ENCODE measurements around the gene ANKS1A.

The ANKS1A gene

GRCh38 chr6:35026434-35027222, 137.6 kb downstream of the ANKS1A start:
- no peak for DNase-seq

DNA sequence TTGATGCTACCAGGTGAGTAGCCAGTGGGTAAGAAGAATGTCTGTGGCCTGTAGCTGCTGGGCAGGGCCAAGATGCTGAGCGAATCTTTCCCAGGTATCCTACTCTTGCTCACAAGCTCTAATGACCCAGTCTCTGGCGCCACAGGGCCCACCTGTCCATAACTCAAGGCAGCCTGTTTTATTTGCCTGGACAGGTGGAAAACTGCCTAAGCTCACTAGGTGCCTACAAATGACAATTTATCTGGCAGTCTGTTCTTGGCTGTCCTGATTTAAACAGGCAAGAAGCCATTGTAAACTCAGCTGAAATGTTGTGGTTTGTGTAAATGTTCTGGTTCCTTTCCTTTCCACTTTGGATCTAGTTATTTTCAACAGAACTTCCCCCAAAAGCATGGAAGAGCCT, 138.8 kb downstream of the ANKS1A start:
- no peak for DNase-seq

DNA sequence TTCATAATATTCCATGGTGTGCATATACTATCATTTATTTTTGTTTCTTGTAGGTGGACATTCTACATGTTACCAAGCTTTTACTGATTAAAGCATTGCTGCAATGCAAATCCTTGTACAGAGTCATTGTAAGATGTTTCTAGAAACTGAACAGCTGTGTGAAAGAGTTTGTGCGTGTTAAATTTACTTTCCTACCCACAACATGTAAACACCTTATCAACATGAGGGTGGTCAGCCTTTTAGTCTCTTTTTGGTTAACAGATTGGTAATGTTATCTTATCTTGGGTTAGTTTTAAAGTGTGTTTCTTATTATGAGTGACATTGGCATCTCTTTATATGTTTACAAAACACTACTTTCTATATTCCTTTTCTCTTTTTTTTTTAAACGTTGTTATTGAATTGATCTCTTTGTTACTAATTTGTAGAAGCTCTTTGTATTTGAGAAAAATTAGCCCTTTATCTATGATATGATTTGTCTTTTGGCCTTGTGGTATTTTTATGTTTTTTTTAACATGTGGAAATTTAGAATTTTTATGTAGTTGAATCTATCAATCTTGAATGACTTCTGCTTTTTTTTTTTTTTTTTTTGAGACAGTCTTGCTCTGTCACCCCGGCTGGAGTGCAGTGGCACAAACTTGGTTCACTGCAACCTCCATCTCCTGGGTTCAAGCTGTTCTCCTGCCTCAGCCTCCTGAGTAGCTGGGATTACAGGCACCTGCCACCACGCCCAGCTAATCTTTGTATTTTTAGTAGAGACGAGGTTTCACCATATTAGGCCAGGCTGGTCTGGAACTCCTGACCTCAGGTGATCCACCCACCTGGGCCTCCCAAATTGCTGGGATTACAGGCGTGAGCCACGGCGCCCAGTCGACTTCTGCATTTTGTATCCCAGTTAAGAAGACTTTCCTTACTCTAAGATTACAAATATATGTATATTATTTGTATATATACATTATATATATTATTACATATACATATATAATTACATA, 140.0 kb downstream of the ANKS1A start:
- no peak for DNase-seq

- no peak for DNase-seq
Observed at GRCh38 chr6:35030099-35030498, 141.0 kb downstream of the ANKS1A start.

GRCh38 chr6:35031611-35032529, 142.8 kb downstream of the ANKS1A start:
- DNase-seq, result no peak

GRCh38 chr6:35033683-35034082, 144.6 kb downstream of the ANKS1A start:
- DNase-seq, result no peak

DNA sequence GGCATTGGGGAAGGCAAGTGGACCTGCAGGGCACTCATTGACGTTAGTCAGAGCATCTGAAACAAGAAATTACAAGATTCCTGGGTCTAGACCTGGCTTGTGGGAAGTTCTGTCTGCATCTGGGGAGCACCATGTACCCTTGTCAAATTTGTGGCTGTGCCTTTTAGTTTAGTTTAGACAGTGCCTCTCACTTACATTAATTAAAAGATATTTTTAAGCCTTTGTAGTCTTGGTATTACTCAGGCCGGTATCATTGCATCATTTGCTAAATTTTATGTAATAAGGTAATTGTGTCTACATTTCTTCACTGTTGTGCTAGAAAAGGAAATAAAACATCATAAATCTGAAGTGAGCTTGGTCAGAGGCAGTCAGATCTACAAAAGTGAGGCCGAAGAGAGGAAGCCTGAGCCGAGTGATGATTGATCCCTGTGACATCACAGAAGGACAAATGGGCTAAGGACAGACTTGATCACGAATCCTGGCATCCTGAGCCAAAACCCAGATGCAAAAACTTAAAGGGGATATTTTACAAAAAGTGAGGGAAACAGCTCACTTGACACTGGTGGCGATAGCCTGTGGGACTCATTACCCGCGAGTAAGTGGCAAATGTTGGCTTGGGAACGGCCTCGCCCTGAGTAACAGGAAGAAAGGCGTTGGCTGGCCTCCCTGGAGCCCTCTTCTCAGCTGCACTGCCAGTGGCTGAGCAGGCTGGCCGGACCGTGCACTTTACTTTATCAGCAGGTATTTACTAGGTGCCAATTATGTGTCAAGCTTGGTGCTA, 145.5 kb downstream of the ANKS1A start:
- no peak for DNase-seq

DNA sequence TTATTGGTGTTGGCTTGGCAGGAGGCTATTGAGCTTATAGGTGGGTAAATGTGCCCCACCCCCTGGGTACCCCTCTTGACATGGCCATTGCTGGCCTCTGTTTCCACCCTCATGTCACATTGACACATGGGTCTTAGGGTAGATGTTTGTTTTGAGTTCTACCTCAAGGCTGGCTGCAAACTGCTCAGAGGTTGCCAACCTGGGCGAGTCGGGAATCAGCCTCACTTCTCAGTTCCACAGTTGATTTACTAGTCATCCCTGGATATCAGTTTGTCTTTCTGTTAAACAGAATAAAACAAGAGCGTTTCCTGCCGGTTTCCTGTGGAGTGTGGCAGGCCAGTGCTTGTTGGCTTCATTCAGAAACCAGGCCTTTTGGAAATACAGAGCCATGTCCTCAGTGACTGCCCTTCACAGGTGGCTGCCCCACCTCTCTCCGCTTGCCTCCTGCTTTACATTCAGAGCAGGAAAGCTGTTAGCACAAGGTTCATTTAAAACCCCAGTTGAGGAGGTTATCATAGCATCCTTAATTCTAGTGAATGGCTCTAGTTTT, 146.5 kb downstream of the ANKS1A start:
- DNase-seq, result no peak

DNA sequence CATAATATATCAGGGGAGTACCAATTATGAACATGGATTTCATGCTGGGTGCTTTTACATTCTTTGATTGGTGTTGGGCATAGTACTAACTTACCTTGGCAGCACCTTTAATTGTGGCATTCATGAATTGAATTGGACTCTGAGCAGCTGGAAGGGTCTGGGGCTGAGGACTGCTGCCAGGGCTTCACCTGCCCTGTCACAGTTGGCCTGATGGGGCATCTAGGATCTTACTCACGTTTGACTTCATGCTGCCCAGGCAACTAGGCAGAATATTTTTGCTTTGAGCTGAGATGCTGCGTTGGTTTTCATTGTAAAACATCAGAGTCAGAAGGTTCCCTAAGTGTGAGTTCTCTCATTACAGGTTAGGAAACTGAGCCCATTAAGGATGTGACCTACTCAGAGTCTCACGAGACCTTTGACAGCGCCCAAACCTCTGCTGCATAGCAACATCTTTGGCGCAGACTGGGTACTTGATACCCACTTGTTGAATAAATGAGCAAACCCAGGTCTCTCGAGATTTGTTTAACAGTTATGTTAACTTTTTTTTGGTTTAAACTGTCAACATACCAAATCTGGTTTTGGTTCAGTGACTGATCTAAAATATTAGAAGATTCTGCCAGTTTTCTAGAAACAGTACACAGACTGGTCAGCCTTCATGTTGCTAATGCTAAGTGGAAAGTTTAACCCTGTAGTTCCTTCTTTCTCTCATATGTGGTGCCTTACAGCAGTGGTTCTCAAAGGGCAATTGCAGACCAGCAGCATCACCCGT, 147.2 kb downstream of the ANKS1A start:
- no peak for DNase-seq

DNA sequence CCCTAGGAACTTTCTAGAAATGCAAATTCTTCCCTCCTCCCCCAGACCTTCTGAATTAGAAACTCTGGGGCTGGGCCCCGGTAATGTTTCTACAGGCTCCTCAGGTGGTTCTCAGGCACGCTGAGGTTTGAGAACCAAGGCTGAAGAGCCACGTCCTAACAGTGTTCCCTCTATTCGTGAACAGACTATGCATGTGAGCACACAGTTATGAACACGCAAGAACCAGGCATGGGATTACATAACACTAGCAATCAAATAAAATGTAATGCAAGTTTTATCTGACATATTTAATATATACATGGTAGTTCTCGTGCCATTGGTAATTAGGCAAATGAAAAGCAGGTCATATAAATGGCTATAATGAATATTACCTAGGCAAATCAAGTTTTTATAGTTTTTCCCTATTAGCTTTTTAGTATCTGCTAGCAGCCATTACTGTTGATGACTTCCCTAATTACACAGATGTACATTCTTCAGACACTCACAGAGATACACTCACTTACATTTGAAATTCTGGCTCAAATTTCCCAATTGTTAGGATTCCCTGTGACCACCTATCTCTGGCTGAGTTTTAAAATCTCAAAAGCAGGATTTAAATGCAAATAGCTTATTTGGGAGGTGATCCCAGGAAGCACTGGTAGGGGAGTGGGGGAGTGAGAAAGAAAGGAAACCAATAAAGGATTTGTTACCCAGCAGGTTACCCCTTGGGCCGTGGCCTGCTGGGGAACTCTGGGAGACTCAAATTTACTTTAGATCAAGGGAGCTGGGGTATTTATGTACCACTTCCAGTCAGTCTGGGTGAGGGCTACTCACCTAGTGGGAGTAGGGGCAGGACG, 148.0 kb downstream of the ANKS1A start:
- no peak for DNase-seq

DNA sequence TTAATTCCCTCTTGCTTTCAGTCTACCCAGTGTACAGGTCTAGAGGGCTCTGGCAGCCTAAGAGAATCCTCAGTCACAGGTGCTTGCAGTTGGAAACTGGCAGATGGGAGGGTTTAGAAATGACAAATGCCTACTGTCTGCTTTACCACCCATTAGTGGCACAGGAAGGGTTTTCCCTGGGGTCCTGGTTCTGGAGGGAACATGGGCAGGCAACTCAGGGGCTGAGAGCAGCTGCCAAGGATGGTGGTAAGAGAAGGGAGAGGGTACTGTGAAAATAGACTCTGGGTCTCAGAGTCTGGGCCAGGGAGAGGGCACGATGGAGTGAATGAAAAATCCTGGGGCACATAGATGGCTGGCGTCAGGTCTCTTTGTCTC, 148.6 kb downstream of the ANKS1A start:
- no peak for DNase-seq

DNA sequence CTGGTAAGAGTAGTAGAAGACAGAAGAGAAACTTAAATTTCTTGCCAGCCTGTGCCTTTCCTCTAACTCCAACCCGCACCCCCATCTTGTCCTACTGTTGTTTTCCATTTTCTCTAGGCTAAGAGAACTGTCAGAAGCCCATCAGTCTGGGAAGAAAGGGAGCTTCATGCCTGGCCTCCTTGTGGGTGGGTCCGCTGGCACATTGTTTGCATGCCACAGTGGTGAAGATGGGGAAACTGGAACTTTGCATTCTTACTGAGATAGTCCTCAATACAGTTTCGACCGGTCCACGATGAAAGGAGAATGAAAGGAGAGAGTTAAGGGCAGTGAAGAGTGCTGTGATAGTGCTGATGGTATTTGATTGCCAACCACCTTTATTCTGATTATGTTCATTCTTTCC, 149.0 kb downstream of the ANKS1A start:
- DNase-seq, result no peak

DNA sequence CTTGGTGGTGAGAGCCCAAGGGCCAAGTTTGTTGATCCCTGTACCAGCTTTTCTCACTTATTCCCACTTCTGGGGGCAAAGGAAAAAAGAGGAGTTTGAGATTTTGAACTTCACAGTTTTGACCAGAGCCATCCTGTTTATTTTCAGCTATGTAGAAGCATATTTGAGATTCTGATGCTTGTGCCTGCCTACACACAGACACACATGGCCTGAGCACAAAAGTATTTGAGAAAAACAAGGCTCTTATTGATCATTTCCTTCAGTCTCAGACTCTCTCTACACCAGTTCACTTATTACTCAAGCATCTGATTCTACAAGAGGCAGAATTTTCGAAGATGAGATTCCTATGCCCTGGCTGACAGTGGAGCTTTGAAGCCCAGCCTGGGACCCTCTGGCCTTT, 151.3 kb downstream of the ANKS1A start:
- DNase-seq, result no peak

GRCh38 chr6:35041086-35041861, 152.2 kb downstream of the ANKS1A start:
- DNase-seq, result no peak

DNA sequence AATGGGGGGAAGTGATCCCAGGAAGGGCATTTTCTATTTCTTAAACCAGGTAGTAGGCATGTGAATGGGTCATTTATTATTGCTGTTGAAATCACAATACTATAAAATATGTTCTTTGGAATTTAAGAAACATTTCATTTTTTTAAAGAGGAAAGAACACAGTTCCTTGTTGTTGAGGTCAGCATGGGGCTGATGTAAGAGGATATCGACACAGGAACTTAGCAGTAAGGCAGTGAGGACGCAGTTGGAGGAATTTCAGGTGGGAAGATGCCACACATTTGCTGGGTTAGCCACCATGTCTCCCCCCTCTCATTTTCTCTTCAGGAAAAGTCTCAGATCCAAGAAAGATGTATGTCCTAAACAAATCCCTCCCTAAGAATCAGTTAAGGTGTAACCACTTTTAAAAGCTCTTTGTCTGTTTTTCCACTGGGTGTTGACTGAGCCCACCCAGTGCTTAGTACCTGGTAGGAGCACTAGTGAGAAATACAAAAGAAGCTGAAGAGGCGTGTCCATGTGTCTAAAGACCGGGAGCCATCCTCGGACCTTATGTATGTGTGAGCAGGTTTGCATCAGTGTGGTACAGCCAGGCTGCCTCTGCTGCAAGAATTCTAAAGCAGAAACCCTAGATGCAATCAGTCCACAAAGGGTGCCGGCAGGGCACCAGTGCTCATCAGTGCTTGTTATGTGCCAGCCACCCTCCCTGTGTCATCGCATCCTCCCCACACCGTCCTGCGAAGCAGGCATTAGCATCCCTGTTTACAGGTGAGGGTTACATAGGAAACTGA, 153.2 kb downstream of the ANKS1A start:
- no peak for DNase-seq

GRCh38 chr6:35043381-35044130, 154.5 kb downstream of the ANKS1A start:
- DNase-seq, result no peak

GRCh38 chr6:35044145-35044745, 155.2 kb downstream of the ANKS1A start:
- no peak for DNase-seq
